ENCODE measurements around the gene TMEM145. TPM values are rescaled to one million over a fixed set of nuclear protein-coding genes. Genes with fewer than 3 reads are reported as not detected.
"Not testable (repeated sequence)": the region's sequence is repeated elsewhere in the genome, so short reads cannot be mapped to it uniquely, and the experiment has no call there.

Gene TMEM145
- total RNA-seq, 6 donors from 2014 or later, result 0.34 to 0.79 (median 0.49) TPM; not detected in 3

GRCh38 chr19:42333975-42334696 lies 21.0 kb downstream of the TMEM145 start:
- ATAC-seq (ENCODE audit: low FRiP score in 2 of 2), result no peak
- Histone ChIP-seq H3K36me3 (peaks cover 0 to 29% (median 12%) of the 10 kb centered on the region in 4 donors), H3K9me3 (no peaks in the 10 kb centered on the region), H3K4me3 (no peak overlapping the region), H3K27ac (no peak overlapping the region), H3K4me1 (no peaks in the 10 kb centered on the region), H3K27me3 (no peaks in the 10 kb centered on the region)
- 85 to 93% methylated on average over 17 to 20 of the region's 21 CpGs for WGBS, 2 donors
- no peak for DNase-seq
- TF ChIP-seq EP300 (IDR thresholded peaks at IDR 0.05) (no peak), POLR2A (IDR thresholded peaks at IDR 0.05) (no peak), CTCF (IDR thresholded peaks at IDR 0.05) (no peak), POLR2AphosphoS5 (IDR thresholded peaks at IDR 0.05) (no peak)

GRCh38 chr19:42334697-42335373 lies 21.7 kb downstream of the TMEM145 start:
- H3K27me3 ChIP-seq, result no peaks in the 10 kb centered on the region
- H3K4me3 ChIP-seq, result no peak overlapping the region
- H3K9me3 ChIP-seq, result no peaks in the 10 kb centered on the region
- no peaks in the 10 kb centered on the region for H3K4me1 ChIP-seq
- peaks cover 0 to 34% (median 12%) of the 10 kb centered on the region in 4 donors for H3K36me3 ChIP-seq
- TF ChIP-seq CTCF (IDR thresholded peaks at IDR 0.05) (no peak), POLR2AphosphoS5 (IDR thresholded peaks at IDR 0.05) (no peak), POLR2A (IDR thresholded peaks at IDR 0.05) (no peak), EP300 (IDR thresholded peaks at IDR 0.05) (no peak)
- DNase-seq (no peak), ATAC-seq (ENCODE audit: low FRiP score in 2 of 2) (no peak)
- WGBS, 2 donors, result 84 to 92% methylated on average over 11 to 12 of the region's 13 CpGs
- H3K27ac ChIP-seq, result no peak overlapping the region

- DNase-seq (no peak), ATAC-seq (ENCODE audit: low FRiP score in 2 of 2) (no peak)
- H3K27me3 ChIP-seq, result no peaks in the 10 kb centered on the region
- H3K27ac ChIP-seq, result no peak overlapping the region
- no peak for TF ChIP-seq CTCF (IDR thresholded peaks at IDR 0.05)
- WGBS, 2 donors, result 86 to 87% methylated on average over 7 of the region's 7 CpGs
- H3K4me1 ChIP-seq, result no peaks in the 10 kb centered on the region
- H3K36me3 ChIP-seq, result peaks cover 0 to 34% (median 12%) of the 10 kb centered on the region in 4 donors
- no peaks in the 10 kb centered on the region for H3K9me3 ChIP-seq
- H3K4me3 ChIP-seq, result no peak overlapping the region
These were observed 22.3 kb downstream of the TMEM145 start for GRCh38 chr19:42335374-42335936.

- no peak for ATAC-seq (ENCODE audit: low FRiP score in 2 of 2)
- no peak overlapping the region for H3K27ac ChIP-seq
- DNase-seq, result no peak
- TF ChIP-seq EP300 (IDR thresholded peaks at IDR 0.05), result no peak
- TF ChIP-seq POLR2A (IDR thresholded peaks at IDR 0.05), result no peak
- no peaks in the 10 kb centered on the region for H3K27me3 ChIP-seq
- no peaks in the 10 kb centered on the region for H3K9me3 ChIP-seq
- no peaks in the 10 kb centered on the region for H3K4me1 ChIP-seq
- H3K36me3 ChIP-seq, result peaks cover 0 to 34% (median 12%) of the 10 kb centered on the region in 4 donors
- no peak overlapping the region for H3K4me3 ChIP-seq
- WGBS, 2 donors, result 94 to 95% methylated on average over 18 to 19 of the region's 19 CpGs
These were observed 22.9 kb downstream of the TMEM145 start for GRCh38 chr19:42335971-42336370.

- not testable (repeated sequence) for H3K4me3 ChIP-seq; H3K27me3 ChIP-seq; H3K27ac ChIP-seq; DNase-seq; H3K4me1 ChIP-seq; H3K9me3 ChIP-seq; ATAC-seq (ENCODE audit: low FRiP score in 2 of 2)
- H3K36me3 ChIP-seq, result peaks cover 0 to 40% (median 12%) of the 10 kb centered on the region in 4 donors
- WGBS, 2 donors, result 85 to 95% methylated on average over 7 of the region's 7 CpGs
These were observed 26.2 kb downstream of the TMEM145 start for GRCh38 chr19:42339126-42339860.

GRCh38 chr19:42339922-42340321 lies 26.8 kb downstream of the TMEM145 start:
- not testable (repeated sequence) for H3K27me3 ChIP-seq; H3K4me3 ChIP-seq; H3K27ac ChIP-seq; H3K4me1 ChIP-seq; H3K9me3 ChIP-seq; DNase-seq; ATAC-seq (ENCODE audit: low FRiP score in 2 of 2)
- H3K36me3 ChIP-seq, result peaks cover 0 to 39% (median 16%) of the 10 kb centered on the region in 4 donors
- WGBS, 2 donors, result 94% methylated on average over 3 to 4 of the region's 4 CpGs

Data from upper lobe of left lung (tissue), 6 donors.